A172 (cell line): Measurements from ENCODE around the gene BTBD19. TPM values are rescaled to one million over a fixed set of nuclear protein-coding genes. Genes with fewer than 3 reads are reported as not detected.
"Not testable (repeated sequence)": the region's sequence is repeated elsewhere in the genome, so short reads cannot be mapped to it uniquely, and the experiment has no call there.

Source experiments
- DNase-seq: peaks from one replicate; pipeline ENCODE4 v3.0.0-alpha.2; 2015; ENCODE audit warnings: low spot score
- total RNA-seq: library from RNA; depleted of rRNA; stranded (reverse); fragments of >200 nt; shearing (Covaris generic); gene quantifications from 2 replicates; pipeline ENCODE4 v1.2.3, GENCODE V29; 2014; rRNA removed

BTBD19 gene, protein sequence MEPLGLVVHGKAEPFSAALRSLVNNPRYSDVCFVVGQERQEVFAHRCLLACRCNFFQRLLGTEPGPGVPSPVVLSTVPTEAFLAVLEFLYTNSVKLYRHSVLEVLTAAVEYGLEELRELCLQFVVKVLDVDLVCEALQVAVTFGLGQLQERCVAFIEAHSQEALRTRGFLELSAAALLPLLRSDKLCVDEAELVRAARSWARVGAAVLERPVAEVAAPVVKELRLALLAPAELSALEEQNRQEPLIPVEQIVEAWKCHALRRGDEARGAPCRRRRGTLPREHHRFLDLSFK
- 4.8 and 9.4 TPM in 2 replicates for total RNA-seq

- DNase-seq, result peak; percentile 79
These were observed at the start of gene BTBD19 for GRCh38 chr1:44808063-44808937. Gene BTBD19 (plus strand): TSS chr1:44808523. CDS start chr1:44808821, 298 bp downstream.

GRCh38 chr1:44759077-44759476 lies 49.2 kb upstream of the BTBD19 start:
- no peak for DNase-seq

GRCh38 chr1:44760876-44761275 lies 47.4 kb upstream of the BTBD19 start:
- no peak for DNase-seq

GRCh38 chr1:44766421-44766820 lies 41.9 kb upstream of the BTBD19 start:
- not testable (repeated sequence) for DNase-seq

DNA sequence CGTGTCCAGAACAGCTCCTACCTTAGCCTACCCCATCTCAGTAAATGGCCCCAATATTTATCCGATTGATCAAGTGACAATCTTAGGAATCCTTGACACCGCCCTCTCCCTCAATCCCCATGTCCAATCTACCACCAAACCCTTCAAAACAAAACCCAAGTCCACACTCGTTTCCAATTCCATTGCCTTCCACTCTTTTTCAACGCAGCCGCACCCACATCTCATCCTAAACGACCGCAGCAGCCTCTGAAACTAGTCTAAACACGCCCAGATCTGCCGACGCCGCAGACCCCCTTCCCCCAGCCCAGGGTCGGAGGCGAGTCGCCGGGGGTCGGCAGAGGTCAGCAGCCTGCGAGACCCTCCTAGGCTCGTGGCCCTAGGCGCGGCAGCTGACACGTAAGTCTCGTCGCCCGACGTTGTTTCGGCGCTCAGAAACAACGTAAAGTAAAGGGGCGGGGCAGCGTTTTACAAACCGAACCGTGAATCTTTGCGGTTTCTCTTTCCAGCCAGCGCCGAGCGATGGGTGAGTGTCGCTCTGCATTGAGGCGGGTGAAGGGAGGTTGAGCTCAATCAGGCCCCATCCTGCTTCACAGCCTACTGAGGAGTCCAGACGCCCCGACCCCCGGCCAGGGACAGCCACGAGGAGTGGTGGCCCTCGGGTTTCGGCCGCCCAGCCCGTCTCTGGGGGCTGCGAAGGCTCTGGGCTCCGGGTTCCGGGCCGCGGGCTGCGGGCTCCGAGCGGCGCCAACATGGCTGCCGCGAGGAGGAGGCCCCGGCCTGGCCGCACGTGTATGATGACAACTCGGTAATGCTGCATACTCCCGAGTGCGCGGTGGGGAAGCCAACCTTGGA lies 33.0 kb upstream of the BTBD19 start, which contains the start of gene RPS8:
Gene RPS8 (plus strand): TSS at position 463 of the 852 bp plus-strand sequence. CDS start 57 bp downstream, at position 520.
- DNase-seq, result peak; percentile 87

GRCh38 chr1:44775930-44776729 lies 32.2 kb upstream of the BTBD19 start:
- peak; percentile 20 for DNase-seq

- no peak for DNase-seq
These were observed 31.6 kb upstream of the BTBD19 start for GRCh38 chr1:44776730-44777068.

GRCh38 chr1:44777547-44777946 lies 30.8 kb upstream of the BTBD19 start:
- DNase-seq, result no peak

DNA sequence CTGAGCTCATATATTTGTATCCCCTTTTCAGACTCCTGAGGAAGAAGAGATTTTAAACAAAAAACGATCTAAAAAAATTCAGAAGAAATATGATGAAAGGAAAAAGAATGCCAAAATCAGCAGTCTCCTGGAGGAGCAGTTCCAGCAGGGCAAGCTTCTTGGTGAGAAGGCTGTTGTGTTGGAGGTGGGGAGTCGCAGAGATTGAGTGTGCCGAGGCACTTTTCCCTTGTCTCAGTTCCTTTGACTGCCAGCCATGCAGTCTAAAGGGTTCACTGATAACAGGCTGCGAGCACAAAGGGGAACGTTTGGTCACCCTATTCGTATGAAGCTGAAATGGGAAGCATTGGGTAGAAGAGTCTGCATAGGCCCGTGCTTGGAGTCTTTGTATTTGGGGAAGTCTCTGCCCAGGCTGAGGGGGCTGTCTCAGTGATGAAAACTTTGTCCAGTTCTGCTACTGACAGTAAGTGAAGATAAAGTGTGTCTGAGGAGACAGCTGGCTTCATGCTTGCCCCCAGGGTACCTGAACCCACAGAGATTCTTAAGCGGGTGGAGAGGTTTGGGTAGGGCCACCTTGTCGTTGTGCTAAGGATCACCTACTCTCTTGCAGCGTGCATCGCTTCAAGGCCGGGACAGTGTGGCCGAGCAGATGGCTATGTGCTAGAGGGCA lies 30.2 kb upstream of the BTBD19 start:
- no peak for DNase-seq

DNA sequence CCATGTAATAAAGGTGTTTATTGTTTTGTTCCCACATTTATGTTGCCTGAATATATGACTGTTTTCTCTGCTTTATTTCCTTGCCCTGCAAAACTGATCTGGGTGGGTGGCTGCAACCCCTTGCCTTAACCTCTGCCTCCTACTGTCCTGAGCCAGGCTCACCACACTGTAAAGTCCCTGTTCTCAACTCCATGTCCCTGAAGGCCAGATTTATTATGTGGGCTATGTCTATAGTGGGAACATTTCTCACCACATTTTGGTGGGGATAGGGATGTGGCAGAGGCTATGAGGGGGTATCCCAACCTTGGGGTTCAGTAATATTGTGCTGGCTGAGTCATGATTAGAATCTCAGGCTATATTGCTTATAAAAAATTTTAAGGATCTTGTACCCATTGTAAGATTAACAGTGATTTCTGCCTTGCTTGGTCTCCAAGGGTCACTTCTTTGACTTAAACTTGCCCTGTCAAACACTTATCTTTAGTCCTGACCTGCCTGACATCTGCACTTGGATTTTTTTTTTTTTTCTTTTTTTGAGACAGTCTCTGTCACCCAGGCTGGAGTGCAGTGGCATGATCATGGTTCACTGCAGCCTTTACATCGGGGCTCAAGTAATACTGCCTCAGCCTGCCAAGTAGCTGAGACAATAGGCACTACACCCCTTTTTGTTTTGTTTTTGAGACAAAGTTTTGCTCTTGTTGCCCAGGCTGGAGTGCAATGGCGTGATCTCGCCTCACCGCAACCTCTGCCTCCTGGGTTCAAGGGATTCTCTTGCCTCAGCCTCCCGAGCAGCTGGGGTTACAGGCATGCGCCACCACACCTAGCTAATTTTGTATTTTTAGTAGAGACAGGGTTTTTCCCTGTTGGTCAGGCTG lies 29.4 kb upstream of the BTBD19 start:
- no peak for DNase-seq

GRCh38 chr1:44780583-44781121 lies 27.7 kb upstream of the BTBD19 start:
- DNase-seq, result no peak

- no peak for DNase-seq
These were observed 24.6 kb upstream of the BTBD19 start for GRCh38 chr1:44783697-44784093.

- no peak for DNase-seq
These were observed 24.0 kb upstream of the BTBD19 start for GRCh38 chr1:44784094-44785028.

GRCh38 chr1:44785029-44785380 lies 23.3 kb upstream of the BTBD19 start:
- no peak for DNase-seq

- no peak for DNase-seq
These were observed 22.7 kb upstream of the BTBD19 start for GRCh38 chr1:44785501-44786137.

DNA sequence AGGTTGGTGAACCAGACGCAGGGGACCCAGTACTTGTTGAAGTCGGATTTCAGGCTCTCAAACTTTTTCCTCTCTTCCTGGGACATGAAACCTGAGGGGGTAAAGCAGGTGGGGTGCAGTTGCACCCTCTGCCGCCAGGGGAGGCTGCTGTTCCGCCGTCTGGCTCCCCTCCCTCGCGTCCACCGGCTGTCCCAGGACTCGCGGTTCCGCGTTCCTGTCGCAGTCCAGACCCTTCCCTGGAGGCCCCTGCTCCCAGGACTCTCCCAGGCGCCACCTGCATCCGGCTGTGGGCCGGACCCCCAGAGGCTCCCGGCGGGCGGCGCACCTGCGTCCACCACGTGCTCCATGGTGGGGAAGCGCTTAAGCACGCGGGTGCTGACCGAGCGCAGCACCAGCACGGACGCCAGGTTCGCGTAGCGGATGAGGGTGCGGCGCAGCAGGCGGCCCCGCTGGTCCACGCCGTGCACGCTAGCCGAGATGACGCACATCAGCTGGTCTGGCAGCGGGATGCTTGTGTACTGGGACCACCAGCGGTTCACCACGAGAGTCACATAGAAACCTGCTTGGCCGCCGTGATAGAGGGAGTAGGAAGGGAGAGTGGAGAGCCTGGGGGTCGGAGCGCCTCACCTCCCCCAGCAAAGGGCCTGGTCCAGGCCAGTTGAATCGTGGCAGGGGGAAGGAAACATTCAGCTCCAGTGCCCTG lies 22.0 kb upstream of the BTBD19 start:
- DNase-seq, result no peak

- DNase-seq, result no peak
These were observed 21.4 kb upstream of the BTBD19 start for GRCh38 chr1:44786841-44787426.
